Fibroblast of lung (primary cell): Measurements from ENCODE around the gene MEIS2.

ENCODE experiments used
- CTCF ChIP-seq, 2 donors: IDR thresholded peaks in 1 of 2; conservative IDR thresholded peaks in 1 of 2; 1 replicate in 1 of 2; 2 replicates in 1 of 2; pipeline ENCODE4 v1.5.1; 2011 to 2012; ENCODE audit warnings: low read length in 2 of 2, control low read depth in 1 of 2, inconsistent platforms in 1 of 2, low read depth in 1 of 2, mild to moderate bottlenecking in 1 of 2
- EZH2 ChIP-seq: IDR thresholded peaks from 2 replicates; pipeline ENCODE4 v1.5.1; 2012; ENCODE audit warnings: low read length, control low read depth, mild to moderate bottlenecking; ENCODE audit errors: missing control alignments

- TF ChIP-seq CTCF (conservative IDR thresholded peaks at IDR 0.05 in 1 of 2, IDR thresholded peaks at IDR 0.05 in 1 of 2; ENCODE audit: low read depth in 1 of 2, low read length in 2 of 2) (no peak), EZH2 (no peak)
These were observed 1.6 kb upstream of the MEIS2 start for GRCh38 chr15:37101980-37102304.
